HG03103 (cell line): ENCODE measurements around the gene AHCY.
"Not testable (repeated sequence)": the region's sequence is repeated elsewhere in the genome, so short reads cannot be mapped to it uniquely, and the experiment has no call there.

Source experiments
- ATAC-seq: cut with Tn5 transposase; IDR thresholded peaks from one replicate; pipeline ENCODE4 v1.9.1; 2021; ENCODE audit warnings: low read depth; ENCODE audit not compliant: unreplicated experiment

Gene AHCY

GRCh38 chr20:34300256-34300806 lies 2.8 kb downstream of the AHCY start:
- ATAC-seq, result no peak

DNA sequence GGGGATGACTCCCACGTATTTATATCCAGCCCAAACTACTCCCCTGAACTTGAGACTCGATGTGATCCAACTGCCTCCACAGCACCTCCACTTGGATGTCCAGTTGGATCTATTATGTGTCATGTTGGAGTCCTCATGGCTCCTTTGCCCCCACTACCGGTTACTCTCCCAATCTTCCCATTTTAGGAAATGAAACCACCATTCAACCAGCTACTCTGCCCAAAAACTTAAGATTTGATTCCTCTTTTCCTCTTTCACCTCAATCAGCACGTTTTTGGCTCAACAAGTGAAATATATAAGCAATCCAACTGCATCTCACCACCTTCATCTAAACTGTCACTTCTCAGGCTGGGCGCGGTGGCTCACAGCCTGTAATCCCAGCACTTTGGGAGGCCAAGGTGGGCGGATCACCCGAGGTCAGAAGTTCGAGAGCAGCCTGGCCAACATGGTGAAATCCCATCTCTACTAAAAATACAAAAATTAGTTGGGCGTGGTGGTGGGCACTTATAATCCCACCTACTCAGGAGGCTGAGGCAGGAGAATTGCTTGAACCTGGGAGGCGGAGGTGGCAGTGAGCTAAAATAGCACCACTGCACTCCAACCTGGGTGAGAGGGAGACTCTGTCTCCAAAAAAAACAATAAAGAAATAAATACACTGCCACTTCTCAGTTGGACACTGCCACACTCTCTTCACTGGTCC lies 3.4 kb downstream of the AHCY start:
- no peak for ATAC-seq

DNA sequence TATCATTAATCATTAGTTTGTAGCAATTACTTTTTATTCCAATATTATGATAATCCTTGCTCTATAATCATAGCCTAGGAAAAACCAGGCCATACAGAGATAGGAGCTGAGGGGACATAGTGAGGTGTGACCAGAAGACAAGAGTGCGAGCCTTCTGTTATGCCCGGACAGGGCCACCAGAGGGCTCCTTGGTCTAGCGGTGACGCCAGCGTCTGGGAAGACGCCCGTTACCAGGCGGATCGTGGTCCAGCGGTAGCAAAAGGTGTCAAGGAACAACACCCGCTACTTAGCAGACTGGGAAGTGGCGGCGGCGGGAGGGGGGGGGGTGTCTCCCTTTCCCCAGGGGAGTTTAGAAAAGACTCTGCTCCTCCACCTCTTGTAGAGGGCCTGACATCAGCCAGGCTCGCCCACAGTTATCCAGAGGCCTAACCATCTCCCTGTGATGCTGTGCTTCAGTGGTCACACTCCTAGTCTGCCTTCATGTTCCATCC lies 4.8 kb downstream of the AHCY start:
- ATAC-seq, result not testable (repeated sequence)

- no peak for ATAC-seq
These were observed 6.7 kb downstream of the AHCY start for GRCh38 chr20:34296468-34296867.

DNA sequence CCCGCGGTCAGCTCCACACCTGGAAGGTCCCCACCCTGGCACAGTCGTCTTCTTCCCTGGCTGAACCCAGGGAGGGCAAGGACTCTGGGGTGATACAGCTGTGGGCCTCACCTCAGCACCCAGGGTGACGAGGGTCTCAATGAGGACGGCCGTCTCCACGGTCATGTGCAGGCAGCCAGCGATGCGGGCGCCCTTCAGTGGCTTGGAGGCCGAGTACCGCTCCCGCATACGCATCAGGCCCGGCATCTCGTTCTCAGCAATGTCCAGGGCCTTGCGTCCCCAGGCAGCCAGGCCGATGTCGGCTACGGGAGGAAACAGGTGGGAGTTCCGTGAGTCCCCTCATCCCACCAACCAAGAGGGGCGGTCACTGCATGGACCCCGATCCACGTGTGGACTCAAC lies 7.9 kb downstream of the AHCY start:
- ATAC-seq, result no peak

GRCh38 chr20:34294563-34294962 lies 8.6 kb downstream of the AHCY start:
- no peak for ATAC-seq

- no peak for ATAC-seq
These were observed 9.6 kb downstream of the AHCY start for GRCh38 chr20:34293589-34293988.

- ATAC-seq, result no peak
These were observed 10.0 kb downstream of the AHCY start for GRCh38 chr20:34293119-34293518.

- ATAC-seq, result no peak
These were observed 10.7 kb downstream of the AHCY start for GRCh38 chr20:34292496-34292895.

DNA sequence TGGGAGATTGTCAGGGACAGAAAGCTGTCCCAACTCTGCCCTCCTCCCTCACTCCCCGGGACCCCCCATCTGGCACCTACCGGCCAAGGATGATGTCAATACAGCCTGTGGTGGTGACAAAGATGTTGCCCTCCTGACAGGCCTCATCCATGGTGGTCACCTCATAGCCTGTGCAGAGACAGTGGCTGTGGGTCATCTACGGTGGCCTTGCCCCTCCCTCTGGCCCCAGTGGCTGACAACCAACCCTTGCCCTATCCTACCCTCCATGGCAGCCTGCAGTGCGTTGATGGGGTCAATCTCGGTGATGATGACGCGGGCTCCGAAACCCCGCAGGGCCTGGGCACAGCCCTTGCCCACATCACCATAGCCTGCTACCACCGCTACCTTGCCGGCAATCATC lies 12.7 kb downstream of the AHCY start:
- no peak for ATAC-seq

GRCh38 chr20:34287500-34287899 lies 15.7 kb downstream of the AHCY start:
- not testable (repeated sequence) for ATAC-seq

- ATAC-seq, result no peak
These were observed 17.7 kb downstream of the AHCY start for GRCh38 chr20:34285450-34285849.

DNA sequence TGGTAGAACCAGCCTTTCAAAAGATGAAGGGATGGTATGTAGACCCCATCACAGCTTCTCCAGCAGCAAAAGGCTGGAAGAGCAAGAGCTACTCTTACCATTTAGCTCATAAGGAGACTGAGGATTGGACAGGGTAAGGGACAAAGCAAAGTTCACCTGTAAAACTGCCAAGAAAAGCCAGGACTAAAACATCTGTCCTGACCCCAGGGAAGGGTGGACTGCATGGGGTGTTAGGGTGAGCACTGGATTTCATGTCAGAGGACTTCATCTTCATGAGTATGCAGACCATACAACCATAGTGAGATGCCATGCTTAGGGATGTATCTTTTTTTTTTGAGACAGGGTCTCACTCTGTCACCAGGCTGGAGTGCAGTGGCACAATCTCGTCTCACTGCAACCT lies 19.3 kb downstream of the AHCY start:
- ATAC-seq, result no peak

GRCh38 chr20:34282041-34282440 lies 21.1 kb downstream of the AHCY start:
- no peak for ATAC-seq

GRCh38 chr20:34281177-34281576 lies 22.0 kb downstream of the AHCY start:
- ATAC-seq, result no peak

GRCh38 chr20:34274694-34275093 lies 28.5 kb downstream of the AHCY start:
- no peak for ATAC-seq

- no peak for ATAC-seq
These were observed 31.2 kb downstream of the AHCY start for GRCh38 chr20:34271956-34272355.

GRCh38 chr20:34269996-34270627 lies 33.0 kb downstream of the AHCY start:
- no peak for ATAC-seq

GRCh38 chr20:34268851-34269636 lies 34.1 kb downstream of the AHCY start:
- ATAC-seq, result no peak

DNA sequence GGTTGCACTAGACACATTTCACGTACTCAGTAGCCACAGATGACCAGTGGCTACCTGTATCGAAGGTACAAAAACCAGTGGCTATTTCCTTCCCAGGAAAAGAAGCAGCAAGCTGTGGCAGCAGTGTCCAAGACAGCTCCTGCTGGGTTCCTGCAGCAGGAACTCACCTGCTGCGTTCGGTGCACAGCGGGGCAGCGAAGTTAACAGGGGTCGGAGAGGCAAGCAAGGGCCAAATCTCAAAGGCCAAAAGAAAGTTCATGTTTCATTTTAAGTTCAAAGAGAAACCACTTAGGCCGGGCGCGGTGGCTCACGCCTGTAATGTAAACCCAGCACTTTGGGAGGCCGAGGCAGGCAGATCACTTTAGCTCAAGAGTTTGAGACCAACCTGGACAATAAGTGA lies 35.0 kb downstream of the AHCY start:
- ATAC-seq, result no peak

DNA sequence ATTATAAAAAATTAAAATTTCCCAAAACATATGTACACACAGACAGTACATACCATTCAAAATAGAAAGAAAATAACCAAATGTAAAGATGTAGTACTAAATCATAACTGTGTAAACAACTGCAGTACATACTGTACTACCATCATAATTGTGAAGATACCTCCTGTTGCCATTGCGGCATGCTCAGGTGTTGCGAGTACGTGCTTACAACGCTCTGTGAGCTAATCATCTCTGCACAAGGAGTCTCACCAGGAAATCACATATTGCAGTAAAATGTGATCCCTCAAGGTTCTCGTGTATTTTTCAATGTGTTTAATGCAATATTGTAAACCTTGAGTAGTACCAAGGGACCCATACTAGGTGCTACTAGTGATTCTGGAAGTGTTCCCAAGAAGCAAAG lies 39.0 kb downstream of the AHCY start:
- ATAC-seq, result no peak
